Measurements from ENCODE around the gene OR1J2.

OR1J2 gene

DNA sequence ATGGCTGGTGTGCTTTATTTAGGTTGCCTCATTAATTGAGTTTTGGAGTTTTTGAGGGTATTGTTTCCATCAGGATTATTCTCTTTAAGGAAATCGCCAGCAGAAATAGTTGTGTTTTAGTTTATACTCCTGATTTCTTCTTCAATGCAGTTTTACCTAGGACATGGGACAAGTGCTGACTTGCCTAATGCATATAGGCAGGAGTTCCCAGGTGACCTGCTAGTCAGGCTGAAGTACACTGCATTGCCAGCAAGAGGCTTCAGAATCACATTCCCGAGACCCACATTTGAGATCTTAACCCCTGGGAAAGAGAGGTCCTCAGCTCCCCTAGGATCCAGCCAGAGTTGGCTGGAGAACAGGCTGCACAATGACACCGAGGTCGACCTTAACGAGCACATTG lies 40.8 kb downstream of the OR1J2 start:
- DNase-seq (ENCODE audit: low read depth), result no peak

DNA sequence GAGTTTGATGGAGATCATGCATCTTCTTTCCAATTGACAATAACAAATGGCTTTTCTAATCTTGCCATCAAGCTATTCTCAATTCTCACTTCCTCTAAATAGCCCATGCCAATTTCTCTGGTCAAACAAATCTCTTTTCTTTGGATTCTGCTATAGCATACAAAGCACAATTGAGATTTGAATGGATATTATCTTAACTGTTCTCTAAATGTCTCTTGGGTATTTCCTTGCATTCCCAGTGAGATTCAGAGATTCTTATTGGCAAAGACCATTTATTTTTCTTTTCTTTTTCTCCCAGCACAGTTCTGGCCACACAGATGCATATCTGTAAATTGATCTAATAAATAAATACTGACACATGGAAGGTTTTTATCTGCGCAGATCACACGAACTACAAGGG lies 42.2 kb downstream of the OR1J2 start, which contains the start of gene OR1N2:
Gene OR1N2, plus strand, starts transcription at position 301 of the 400 bp plus-strand sequence. CDS start 100 bp downstream, outside the sequence.
- DNase-seq (ENCODE audit: low read depth), result no peak
